Activated T-cell treated with anti-CD3 and anti-CD28 coated beads for 4 hours (primary cell): ENCODE data around the gene EPB41L2.
"Not testable (repeated sequence)": the region's sequence is repeated elsewhere in the genome, so short reads cannot be mapped to it uniquely, and the experiment has no call there.

Experiments used
- DNase-seq: peaks from one replicate; pipeline ENCODE4 v3.0.0-alpha.2; 2020

EPB41L2 gene

GRCh38 chr6:131001945-131002660 lies 60.9 kb downstream of the EPB41L2 start:
- DNase-seq, result no peak

GRCh38 chr6:131001111-131001736 lies 61.8 kb downstream of the EPB41L2 start:
- DNase-seq, result no peak

DNA sequence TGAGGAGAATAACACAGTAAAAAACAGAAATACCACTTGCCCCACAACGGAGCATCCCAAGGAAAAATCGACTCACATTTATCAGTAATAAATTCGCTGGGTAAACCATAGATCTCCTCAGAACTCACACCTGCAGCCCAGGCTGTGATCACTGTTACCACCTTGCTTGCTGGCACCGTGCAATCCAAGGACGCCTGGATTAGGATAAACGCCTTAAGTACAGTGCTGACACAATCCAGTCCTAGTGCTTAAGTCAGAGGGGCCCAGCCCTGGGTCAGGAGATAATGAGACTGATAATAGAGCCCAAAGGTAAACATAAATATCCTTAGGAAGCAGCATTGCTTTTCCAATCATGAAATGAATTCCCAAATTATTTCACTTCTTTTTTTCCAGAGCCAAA lies 62.5 kb downstream of the EPB41L2 start:
- no peak for DNase-seq

DNA sequence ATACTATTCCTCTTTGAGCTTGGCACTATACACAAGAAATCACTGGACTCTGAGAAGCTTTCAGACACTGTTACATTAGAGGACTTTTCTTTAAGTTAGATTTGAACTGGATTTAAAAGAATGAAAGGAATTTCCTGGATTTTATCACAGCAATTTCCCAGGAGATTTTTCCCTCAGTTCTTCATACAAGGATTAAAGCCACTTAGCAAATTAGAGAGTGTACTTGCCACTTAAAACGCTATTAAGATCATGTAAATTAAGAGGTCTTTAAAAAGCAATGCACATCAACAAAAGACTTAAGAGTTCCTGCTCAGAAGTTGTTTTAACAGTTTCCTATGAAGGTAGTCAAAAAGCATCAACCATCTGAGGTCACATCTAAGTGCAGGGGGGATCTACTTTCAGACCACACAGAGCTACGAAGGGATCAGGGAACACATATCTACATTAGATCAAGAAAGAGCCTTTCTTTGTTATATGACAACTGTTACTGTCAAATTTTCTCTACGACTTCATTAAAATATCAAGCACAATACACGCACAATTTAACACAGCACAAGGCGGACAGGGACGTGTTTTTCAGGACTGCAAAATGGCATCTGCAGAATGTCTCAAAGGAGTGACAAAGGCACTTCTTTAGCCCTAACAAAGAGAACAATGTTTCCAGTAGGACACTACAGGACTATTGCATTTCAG lies 65.8 kb downstream of the EPB41L2 start:
- no peak for DNase-seq

DNA sequence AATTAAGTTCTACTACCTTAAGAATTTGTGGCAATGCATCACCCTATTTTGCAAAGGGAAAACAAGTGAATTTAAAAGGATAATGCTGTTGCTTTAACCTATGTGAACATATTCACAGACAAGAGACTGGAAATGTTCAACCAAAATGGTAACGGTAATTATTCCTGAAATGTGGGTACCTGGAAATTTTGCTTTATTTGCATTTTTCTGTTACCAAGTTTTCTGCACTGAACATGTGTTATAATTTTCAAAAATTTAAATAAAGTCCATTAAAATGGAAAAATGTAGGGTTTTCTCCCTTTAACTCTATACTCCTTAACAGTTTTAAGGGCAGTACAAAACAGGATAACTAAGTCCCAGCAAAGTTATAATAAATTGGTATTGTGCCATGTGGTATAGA lies 66.4 kb downstream of the EPB41L2 start:
- DNase-seq, result no peak

DNA sequence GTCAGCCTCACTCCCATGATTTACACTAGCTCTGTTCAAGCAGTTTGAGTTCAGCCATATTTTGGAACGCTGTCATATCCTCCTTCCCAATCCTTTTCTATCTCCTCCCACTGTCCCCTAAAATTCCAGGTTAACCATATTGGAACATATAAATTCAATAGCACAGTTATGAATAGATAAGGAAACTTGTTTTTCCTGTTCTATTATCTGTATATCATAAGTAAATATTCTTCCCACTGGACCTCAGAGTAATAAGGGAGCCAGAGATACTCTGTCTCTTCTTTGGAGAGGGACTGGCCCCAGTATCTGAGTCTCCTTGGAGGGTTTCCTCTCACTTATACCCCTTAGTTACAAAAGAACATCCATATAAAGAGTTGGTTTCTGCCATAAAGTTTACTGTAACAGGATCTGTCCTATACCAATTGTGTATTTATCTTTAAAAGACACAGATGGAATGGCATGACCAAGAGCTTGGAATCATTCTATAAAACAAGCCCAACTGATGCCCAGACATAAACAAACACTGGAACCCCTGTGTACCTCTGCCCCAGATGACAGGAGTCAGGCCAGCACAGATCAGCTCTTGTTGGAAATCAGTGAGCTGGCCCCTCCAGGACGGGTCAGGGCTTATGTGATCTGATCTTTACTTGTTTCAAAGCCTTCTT lies 67.1 kb downstream of the EPB41L2 start:
- no peak for DNase-seq

DNA sequence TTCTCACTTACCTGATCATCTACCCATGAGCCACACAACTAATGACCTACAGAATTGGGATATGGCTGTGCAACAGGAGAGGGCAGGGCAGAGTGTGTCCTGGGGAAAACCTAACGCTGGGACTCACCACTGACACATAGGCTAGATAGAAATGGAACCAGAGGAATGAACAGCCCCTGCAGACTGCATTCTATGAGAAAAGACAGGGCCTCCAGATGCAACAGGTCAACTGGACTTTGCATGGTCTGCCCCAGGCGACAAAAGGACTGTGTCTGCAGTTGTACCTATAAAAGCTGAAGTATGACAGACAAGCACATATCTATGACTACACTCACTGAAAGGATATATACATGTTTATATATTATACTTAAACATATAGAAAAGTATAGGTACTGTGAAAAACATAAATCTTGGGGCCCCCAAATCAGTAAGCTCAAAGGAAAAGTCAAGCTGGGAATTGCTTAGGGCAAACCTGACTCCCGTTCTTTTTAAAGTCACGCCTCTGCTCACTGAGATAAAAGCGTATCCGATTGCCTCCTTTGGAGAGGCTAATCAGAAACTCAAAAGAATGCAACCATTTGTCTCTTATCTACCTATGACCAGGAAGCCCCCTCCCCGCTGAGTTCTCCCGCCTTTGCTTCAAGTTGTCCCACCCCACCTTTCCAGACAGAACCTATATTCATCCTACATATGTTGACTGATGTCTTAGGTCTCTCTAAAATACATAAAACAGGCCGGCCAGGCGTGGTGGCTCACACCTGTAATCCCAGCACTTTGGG lies 68.5 kb downstream of the EPB41L2 start:
- no peak for DNase-seq

- DNase-seq, result no peak
Measured at GRCh38 chr6:130993292-130993765, 69.7 kb downstream of the EPB41L2 start.

DNA sequence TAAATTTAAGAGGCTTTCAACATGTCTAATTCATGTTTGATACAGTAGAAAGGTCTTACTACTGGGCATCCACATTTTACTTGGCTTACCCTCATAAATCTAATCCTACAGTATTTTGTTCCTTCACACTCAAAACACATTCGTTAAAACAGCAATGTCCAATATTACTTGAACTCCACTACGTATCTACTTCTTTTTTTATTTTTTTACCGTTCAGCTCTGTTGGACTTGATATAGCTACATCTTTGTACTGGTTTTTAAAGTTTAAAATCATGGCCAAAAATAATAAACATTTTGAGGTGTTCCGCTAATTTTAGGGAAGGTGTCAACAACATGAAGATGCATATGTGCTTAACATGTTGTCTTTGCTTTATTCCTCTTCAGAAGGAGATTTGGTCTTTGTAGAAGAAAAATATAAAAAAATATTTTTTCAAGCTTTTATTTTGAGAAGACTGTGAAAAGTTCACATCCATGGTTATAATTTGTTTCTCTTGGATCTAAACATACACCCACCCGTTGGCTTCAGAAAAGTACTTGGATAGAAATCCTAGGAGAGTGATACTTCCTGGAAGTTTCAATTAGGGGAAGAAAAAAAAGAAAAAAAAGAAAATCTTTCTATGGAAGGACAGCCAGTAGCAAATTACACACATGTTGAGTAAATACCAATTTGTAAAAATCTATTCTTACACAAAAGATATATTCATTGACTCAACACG lies 71.5 kb downstream of the EPB41L2 start:
- DNase-seq, result no peak

- DNase-seq, result not testable (repeated sequence)
Measured at GRCh38 chr6:130987539-130987938, 75.5 kb downstream of the EPB41L2 start.

- DNase-seq, result no peak
Measured at GRCh38 chr6:130985115-130985514, 77.9 kb downstream of the EPB41L2 start.

DNA sequence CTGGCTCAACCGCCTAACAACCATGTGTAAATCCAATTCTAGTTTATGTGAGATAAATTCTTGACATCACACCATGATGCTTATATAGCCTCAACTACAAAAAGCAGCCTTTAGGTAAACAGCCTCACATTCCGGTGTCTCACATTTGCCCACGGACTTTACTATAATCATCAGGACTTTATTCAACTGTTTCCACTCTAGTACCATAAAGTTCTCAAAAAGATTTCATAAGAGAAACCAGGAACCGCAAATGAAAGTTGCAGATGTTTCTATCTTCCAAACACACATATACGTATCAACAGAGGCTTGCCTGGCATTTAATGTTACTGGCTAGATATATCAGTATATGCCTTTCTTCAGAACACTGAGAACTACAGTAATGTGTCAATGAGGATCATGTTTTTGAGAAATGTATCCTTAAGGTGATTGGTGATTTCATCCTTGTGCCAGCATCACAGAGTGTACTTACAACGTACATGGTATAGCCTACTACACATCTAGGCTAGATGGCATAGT lies 80.0 kb downstream of the EPB41L2 start:
- DNase-seq, result no peak

DNA sequence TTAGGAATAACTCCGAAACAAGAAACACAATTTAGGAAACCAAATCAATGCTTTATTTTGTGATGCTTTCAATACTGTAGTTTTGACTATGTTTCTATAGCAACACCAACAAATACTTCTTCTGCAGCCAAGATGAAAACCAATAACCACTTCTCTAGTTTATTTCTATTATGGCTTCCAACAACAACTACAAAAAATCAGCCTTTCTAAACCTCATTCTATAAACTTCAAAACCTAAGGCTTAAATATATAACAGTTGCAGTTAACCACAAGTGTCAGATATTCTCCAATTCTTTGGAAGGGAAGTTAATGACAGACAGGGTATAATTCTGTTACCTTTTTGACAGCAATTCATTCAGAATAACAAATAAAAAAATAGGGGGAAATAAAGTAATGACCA lies 80.9 kb downstream of the EPB41L2 start:
- DNase-seq, result no peak

- no peak for DNase-seq
Measured at GRCh38 chr6:130981409-130981808, 81.6 kb downstream of the EPB41L2 start.

DNA sequence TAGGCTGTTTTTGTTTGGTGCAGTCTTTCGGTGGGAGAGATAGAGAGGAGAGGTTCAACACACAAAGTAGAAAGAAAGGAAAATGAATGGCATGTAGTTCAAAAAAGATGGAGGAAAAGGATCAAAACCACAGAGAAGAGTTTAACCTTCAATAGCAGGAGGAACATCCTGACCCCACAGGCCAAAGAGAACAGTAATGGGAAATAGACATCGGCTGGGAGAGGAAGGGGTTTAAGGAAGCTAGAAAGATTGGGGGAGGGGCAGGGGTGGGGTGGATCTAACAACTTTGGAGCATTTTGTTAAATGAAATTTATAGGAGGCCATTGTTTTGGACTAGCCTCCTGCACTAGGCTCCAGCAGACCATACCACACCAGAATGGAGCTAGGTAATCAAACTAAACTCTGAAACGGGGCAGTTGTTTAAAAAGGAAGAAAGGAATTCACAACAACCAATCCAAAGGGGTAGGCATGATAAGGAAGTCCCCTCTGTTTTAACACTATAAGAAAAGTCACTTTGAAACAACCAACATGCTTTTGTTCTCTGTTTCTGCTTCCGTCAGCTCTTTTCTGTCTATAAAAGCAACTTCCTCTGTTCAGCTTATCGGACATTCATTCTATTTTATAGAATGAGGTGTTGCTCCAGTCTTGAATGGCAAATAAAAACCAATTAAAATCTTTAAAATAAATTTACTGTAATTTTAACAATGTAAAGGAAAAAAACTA lies 82.6 kb downstream of the EPB41L2 start:
- DNase-seq, result no peak

DNA sequence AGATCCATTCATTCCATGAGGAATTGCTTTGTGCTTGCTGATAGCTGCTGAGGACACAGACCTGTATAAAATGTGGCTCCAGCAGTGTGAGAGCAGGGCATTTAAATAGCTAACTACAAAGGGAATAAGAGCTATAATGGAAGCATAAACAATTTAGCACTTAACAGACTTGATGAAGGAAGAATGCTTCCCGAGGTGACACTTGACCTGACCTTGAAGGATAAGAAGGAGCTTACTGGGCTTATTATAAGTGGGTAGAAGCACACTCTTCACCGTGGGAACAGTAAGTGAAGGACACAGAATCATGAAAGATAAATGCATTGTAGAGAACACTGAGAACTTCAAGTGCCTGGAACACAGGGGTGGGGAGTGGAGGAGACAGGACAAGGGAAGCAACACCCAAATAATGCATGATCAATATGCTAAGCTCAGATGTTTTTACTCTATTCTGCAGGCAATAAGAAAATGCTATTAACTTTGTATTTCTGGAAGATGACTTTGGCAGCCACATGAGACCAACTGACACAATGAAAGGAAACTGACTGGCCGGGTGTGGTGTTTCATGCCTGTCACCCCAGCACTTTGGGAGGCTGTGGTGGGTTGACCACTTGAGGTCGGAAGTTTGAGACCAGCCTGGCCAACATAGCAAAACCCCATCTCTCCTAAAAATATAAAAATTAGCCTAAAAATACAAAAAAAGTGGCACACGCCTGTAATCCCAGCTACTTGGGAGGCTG lies 84.2 kb downstream of the EPB41L2 start:
- no peak for DNase-seq

- no peak for DNase-seq
Measured at GRCh38 chr6:130978180-130978579, 84.9 kb downstream of the EPB41L2 start.

DNA sequence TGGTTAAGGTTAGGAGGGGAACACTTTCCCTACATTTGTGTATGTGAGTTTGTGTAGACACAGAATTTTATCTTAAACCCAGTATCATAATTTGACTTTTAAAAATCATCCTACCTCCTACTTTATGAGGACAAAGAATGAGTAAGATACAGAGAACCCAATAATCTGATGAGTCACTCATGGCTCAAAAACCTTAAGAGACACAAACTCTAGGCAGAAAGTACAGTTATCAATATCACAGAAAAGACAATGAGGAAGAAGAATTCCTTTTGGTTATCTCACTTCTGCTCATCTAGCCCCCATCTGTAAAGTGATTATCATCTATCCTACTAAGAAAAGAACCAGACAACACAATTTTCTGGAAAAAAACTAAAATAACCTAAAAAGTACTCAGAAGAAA lies 87.7 kb downstream of the EPB41L2 start:
- no peak for DNase-seq

GRCh38 chr6:130973521-130974277 lies 89.3 kb downstream of the EPB41L2 start:
- no peak for DNase-seq

DNA sequence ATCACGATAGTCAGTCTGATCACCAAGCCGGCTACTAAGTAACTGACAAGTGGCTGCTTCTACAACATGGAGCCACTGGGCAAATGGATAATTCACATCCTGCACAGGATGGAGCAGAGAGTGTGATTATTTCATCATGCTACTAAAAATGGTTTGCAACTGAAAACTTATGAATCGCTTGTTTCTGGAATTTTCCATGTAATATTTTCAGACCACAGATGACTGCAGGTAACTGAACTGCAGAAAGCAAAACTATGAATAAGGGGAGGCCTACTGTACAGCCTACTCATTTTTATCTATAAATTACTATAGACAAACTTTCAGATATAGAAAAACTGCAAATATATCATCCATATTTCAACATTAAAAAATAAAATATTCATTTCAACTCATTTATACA lies 91.5 kb downstream of the EPB41L2 start:
- no peak for DNase-seq
